C4-2B (cell line): ENCODE results near the gene UNC45B.

ENCODE experiments used
- H3K27ac ChIP-seq: fragments of 450-650 bp; 2 replicates; pipeline ENCODE4 v1.5.1; 2017
- CTCF ChIP-seq: fragments of 450-650 bp; conservative IDR thresholded peaks from 2 replicates; pipeline ENCODE4 v1.5.1; 2017; ENCODE audit warnings: mild to moderate bottlenecking
- ZFX ChIP-seq: fragments of 450-650 bp; IDR thresholded peaks from 2 replicates; pipeline ENCODE4 v1.6.1; 2017

Gene UNC45B

GRCh38 chr17:35155246-35155645 is 7.6 kb downstream of the UNC45B start:
- no peak for TF ChIP-seq ZFX

GRCh38 chr17:35159940-35160339 is 12.3 kb downstream of the UNC45B start:
- H3K27ac ChIP-seq, result no peak overlapping the region
- TF ChIP-seq ZFX (no peak), CTCF (no peak)

More at GRCh38 chr17:35155246-35155645, 7.6 kb downstream of the UNC45B start:
- H3K27ac ChIP-seq, result no peak overlapping the region

GRCh38 chr17:35160354-35161201 is 13.0 kb downstream of the UNC45B start:
- H3K27ac ChIP-seq, result no peak overlapping the region
- TF ChIP-seq ZFX (no peak), CTCF (no peak)

GRCh38 chr17:35161281-35161761 is 13.7 kb downstream of the UNC45B start:
- no peak overlapping the region for H3K27ac ChIP-seq

GRCh38 chr17:35162755-35163154 is 15.1 kb downstream of the UNC45B start:
- TF ChIP-seq CTCF, result no peak
- TF ChIP-seq ZFX, result no peak
- no peak overlapping the region for H3K27ac ChIP-seq

More at GRCh38 chr17:35161281-35161761, 13.7 kb downstream of the UNC45B start:
- TF ChIP-seq ZFX (no peak), CTCF (no peak)

- no peak for TF ChIP-seq CTCF
- no peak for TF ChIP-seq ZFX
- H3K27ac ChIP-seq, result no peak overlapping the region
Measured at GRCh38 chr17:35163886-35164285, 16.3 kb downstream of the UNC45B start.

GRCh38 chr17:35164716-35165115 is 17.1 kb downstream of the UNC45B start:
- no peak for TF ChIP-seq CTCF
- no peak for TF ChIP-seq ZFX
- no peak overlapping the region for H3K27ac ChIP-seq

GRCh38 chr17:35166526-35166925 is 18.9 kb downstream of the UNC45B start:
- no peak overlapping the region for H3K27ac ChIP-seq
- TF ChIP-seq CTCF (no peak), ZFX (no peak)
